Measurements from ENCODE around the gene GDAP2. TPM values are rescaled to one million over a fixed set of nuclear protein-coding genes. Genes with fewer than 3 reads are reported as not detected.
"Not testable (repeated sequence)": the region's sequence is repeated elsewhere in the genome, so short reads cannot be mapped to it uniquely, and the experiment has no call there.

GDAP2 gene
- polyA plus RNA-seq, 1 donor, result 7.2 TPM

- DNase-seq (ENCODE audit: low read depth), result no peak
Observed at GRCh38 chr1:117902944-117903343, 26.5 kb downstream of the GDAP2 start.

- DNase-seq (ENCODE audit: low read depth), result no peak
Observed at GRCh38 chr1:117899801-117900200, 29.6 kb downstream of the GDAP2 start.

DNA sequence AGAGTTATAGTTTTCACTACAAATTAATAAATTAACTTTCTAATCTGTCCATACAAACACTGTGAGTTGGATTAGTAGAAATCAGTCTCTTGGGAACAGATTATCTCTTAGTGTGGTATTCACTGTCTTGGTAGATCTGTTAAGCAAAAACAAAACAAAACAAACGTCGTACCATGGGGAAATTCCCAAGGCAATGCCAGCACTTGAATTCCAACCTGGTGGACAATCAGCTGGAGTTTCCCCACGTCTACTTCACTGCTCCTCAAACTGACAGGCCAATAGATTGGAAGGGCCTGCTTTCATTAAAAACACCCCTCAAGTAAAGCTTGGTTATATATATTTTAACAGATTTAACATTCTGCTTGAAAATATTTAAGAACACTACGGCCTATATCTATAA is 31.9 kb downstream of the GDAP2 start:
- DNase-seq (ENCODE audit: low read depth), result no peak

- DNase-seq (ENCODE audit: low read depth), result peak; percentile 63
Observed at GRCh38 chr1:117895482-117896114, 33.8 kb downstream of the GDAP2 start.

DNA sequence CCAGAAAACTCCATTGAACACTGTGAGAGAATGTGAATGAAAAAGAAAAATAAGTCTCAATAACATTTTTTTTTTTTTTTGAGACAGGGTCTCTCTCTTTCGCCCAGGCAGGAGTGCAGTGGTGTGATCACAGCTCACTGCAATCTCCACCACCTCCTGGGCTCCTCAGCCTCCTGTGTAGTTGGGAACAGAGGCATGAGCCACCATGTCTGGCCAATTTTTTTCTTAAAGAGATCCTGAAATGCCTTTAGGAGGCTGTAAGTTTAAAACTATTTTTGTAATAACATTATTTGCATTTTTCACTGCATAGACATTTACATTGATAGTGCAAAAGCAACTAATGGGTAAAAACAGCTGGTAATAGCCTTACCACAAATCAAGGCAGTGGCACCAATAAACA is 35.3 kb downstream of the GDAP2 start:
- no peak for DNase-seq (ENCODE audit: low read depth)

GRCh38 chr1:117892512-117892911 is 36.9 kb downstream of the GDAP2 start:
- no peak for DNase-seq (ENCODE audit: low read depth)

GRCh38 chr1:117890452-117890851 is 39.0 kb downstream of the GDAP2 start:
- DNase-seq (ENCODE audit: low read depth), result no peak

DNA sequence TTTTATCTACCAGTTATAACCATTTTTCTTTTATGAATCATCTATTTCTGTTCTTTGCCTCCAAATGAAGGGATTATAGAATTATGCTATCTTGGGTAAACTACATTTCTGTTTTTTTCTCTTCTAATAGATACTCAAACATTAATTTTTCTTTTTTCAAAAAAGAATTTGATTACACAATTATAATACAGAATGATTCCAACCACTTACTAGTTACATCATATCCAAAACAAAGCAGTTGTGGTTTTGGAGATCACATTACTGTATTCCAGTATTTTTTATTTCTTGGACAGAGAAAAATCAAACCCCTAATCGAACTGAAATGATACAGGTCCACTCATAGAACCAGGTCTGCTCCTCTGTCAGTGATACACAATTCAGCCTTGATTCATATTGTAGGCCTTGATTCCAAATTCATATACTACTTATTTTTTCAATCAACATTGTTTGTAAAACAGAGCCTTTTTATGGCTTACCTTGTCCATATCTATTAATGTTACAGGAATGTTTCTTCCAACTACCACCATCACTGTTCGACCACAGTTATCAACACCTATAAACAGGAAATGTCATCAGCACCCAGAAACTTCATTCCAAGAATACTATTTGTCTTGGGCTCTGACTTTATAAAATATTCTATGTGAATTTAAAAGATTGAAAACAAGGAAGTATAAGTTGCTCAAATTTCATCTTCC is 43.2 kb downstream of the GDAP2 start:
- DNase-seq (ENCODE audit: low read depth), result no peak

GRCh38 chr1:117883616-117884015 is 45.8 kb downstream of the GDAP2 start:
- no peak for DNase-seq (ENCODE audit: low read depth)

DNA sequence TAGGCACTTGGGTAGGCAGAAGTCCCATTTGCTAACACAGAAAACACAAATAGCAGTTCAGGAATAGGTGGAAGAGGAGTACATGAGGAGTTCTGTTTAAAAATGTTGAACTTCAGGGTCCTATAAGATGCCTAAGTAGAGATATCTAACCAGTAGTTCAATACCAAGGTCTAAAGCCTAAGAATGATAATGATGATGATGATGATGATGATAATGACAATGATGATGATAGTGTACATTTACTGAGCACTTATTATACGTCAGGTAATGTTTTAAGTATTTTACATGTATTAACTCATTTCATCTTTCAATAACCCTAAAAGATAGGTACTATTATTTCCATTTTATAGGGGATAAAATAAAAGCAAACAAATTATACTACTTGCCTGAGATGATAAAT is 50.1 kb downstream of the GDAP2 start:
- no peak for DNase-seq (ENCODE audit: low read depth)

DNA sequence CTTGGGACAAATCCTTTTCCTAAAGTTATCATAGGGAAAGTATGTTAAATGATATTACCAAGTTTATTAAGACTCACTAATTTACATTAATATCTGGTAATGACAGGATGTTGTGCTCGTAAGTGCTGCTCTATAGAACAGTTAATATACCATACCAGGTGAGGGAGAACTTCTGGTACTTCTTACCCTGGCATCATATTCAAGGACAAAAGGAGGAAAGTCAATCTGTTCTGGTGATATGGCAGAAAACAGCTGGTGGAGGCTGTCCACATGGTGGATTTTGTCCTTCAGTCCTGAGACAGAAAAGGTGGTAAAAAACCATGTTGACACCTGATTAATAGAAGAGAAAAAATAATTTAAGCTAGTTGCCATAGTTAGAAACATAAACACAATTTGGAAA is 51.6 kb downstream of the GDAP2 start:
- DNase-seq (ENCODE audit: low read depth), result no peak

DNA sequence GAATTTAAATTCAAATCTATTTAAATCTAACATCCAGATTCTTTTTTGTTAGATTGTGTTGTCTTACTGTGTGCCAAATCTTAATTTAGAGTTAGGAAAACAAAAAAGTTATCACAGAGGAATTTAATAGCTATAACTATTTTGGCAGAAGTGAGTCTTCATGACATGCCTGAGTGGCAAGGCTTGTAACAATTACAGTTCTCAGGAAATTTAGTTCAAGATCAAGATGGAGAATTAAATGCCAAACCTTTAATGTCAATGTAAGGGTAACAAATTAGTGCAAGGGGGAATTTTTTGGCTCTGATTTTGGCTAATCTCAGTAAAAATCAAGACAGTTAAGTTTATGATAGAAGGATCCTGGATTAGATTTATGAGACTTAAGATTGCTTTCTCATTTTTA is 58.4 kb downstream of the GDAP2 start:
- no peak for DNase-seq (ENCODE audit: low read depth)

- no peak for DNase-seq (ENCODE audit: low read depth)
Observed at GRCh38 chr1:117861694-117862093, 67.7 kb downstream of the GDAP2 start.

DNA sequence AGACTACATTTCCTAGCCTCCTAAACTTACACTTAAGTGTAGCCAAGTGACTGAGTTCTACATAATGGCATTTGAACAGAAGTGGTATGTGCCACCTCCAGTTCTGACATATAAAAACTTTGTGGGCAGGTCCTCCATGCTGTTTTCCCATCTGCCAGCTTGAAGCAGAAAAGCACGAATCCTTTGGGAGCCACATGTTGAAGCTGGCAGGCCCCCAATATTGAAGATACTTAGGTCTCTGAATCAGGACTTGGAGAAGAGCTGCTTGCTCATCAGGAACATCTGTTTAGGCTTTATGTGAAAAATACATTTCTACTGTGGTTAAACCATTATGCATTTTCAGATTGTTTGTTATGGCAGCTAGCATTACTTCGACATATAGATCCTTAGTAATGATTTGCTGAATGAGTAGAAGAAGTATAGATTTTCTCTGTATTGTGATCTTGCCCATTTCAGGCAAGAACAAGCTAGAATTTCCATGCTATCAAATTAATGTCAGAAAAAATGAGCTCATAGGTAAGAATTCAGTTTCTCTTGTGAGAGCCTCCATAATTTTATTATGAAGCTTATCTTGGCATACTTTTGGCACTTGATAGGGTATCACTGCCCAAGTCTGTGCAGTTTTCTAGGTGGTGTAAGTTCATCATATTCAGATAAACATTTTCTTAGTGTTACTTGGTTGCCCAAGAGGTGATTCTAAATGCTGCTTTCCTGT is 68.4 kb downstream of the GDAP2 start:
- no peak for DNase-seq (ENCODE audit: low read depth)

- DNase-seq (ENCODE audit: low read depth), result no peak
Observed at GRCh38 chr1:117859901-117860300, 69.5 kb downstream of the GDAP2 start.

DNA sequence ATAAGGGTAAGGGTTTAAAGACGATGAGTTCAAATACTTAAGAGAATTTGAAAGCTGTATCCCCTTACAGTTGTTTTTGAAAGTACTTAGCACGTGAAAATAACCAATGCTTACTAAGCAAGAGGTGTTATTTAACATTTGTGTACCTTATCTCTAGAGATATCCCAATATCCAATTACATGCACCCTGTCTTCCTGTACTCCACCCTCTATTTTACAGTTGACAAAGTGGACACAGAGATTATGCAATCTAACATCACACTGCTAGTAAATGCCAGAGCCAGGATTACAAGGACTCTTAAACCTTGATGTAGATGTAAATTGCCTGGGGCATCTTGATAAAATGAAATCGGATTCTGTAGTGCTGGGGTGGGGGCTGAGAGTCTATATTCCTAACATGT is 72.0 kb downstream of the GDAP2 start:
- DNase-seq (ENCODE audit: low read depth), result no peak

DNA sequence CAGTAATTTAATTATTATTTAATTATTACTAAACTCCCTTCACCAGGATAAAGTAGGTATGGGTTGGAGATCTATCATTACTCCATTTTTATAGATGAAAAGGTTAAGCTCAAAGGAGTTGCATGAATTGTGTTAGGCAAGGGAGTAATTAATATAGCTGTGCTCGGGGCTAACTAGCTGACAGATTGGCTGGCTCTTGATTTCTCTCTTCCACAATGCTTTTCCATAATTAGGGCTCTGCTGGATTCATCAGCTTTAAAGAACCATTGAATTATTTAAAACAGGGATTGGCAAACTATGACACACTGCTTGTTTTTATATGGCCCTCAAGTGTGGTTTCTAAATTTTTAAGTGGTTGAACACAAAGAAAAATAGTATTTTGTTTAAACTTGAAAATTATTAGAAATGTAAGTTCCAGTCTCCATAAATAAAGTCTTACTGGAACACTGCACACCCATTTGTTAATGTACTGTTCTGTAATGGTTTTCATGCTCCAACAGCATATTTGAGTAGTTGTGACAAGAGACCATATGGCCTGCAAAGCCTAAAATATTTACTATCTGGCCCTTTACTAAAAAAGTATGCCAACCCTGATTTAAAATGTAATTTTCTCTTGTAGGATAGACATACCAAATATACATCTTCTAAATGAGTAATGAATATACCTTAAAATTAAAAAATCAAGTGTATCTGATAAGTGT is 76.4 kb downstream of the GDAP2 start:
- no peak for DNase-seq (ENCODE audit: low read depth)

DNA sequence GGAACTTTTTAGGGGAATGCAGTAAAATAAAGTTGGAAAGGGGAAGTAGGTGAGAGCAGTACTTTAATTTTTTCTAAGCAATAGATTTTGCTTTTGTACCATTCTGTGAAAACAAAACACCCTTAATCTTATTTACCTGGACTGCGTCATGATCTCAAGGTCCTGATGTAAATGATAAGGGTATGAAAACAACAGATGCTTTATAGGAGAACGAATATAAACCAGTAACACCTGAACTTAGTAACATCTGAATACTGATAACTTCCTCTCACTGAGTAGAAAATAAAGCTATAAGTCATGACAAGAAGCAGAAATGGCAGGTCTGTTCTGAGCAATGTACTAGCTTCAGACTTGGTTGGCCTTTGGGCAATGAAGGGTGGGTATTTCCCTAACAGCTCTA is 77.7 kb downstream of the GDAP2 start:
- DNase-seq (ENCODE audit: low read depth), result no peak

GRCh38 chr1:117846674-117847425 is 82.6 kb downstream of the GDAP2 start:
- no peak for DNase-seq (ENCODE audit: low read depth)

DNA sequence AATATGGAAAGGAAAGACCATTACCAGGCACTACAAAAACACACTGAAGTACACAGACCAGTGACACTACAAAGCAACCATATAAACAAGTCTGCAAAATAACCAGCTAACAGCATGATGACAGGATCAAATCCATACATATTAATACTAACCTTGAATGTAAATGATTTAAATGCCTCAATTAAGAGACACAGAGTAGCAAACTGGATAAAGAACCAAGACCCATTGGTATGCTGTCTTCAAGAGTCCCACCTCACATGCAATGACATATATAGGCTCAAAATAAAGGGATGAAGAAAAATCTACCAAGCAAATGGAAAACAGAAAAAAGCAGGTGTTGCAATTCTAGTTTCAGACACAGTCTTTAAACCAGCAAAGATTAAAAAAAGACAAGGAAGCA is 84.9 kb downstream of the GDAP2 start:
- DNase-seq (ENCODE audit: low read depth), result not testable (repeated sequence)

- DNase-seq (ENCODE audit: low read depth), result no peak
Observed at GRCh38 chr1:117843791-117844190, 85.6 kb downstream of the GDAP2 start.

All from forelimb muscle (tissue), 1 donor.